Measurements from ENCODE around the gene NDUFB6. TPM values are rescaled to one million over a fixed set of nuclear protein-coding genes. Genes with fewer than 3 reads are reported as not detected.

The NDUFB6 gene
- total RNA-seq, 6 donors from 2014 or later = 3.1 to 46.9 (median 25.9) TPM

- ATAC-seq (ENCODE audit: low FRiP score in 2 of 2) (peak; percentile 92 to 96), DNase-seq (peak in 1 of 2 donors; percentile 87)
- WGBS, 2 donors = 1 to 2% methylated on average over 16 to 17 of the region's 17 CpGs
- H3K4me3 ChIP-seq = peak overlapping the region; percentile 47 to 94 (median 72)
- no peaks in the 10 kb centered on the region for H3K9me3 ChIP-seq
- peak overlapping the region; percentile 84 to 94 (median 91) for H3K27ac ChIP-seq
- TF ChIP-seq EP300 (IDR thresholded peaks at IDR 0.05) (no peak), CTCF (IDR thresholded peaks at IDR 0.05) (peak; percentile 35 to 71 (median 56))
- H3K4me1 ChIP-seq = peaks cover 14 to 22% (median 18%) of the 10 kb centered on the region in 4 donors
- no peaks in the 10 kb centered on the region for H3K27me3 ChIP-seq
- H3K36me3 ChIP-seq = peaks cover 0 to 24% (median 7%) of the 10 kb centered on the region in 4 donors
Measured at GRCh38 chr9:32571969-32572899, 725 bp downstream of the NDUFB6 start.

GRCh38 chr9:32570262-32570661 lies 2.7 kb downstream of the NDUFB6 start:
- Histone ChIP-seq H3K4me1 (peaks cover 14 to 22% (median 18%) of the 10 kb centered on the region in 4 donors), H3K27ac (no peak overlapping the region), H3K4me3 (no peak overlapping the region), H3K9me3 (no peaks in the 10 kb centered on the region), H3K27me3 (no peaks in the 10 kb centered on the region), H3K36me3 (peaks cover 8 to 42% (median 24%) of the 10 kb centered on the region in 4 donors)
- no peak for ATAC-seq (ENCODE audit: low FRiP score in 2 of 2)
- TF ChIP-seq EP300 (IDR thresholded peaks at IDR 0.05) = no peak
- no peak for TF ChIP-seq POLR2AphosphoS5 (IDR thresholded peaks at IDR 0.05)
- TF ChIP-seq CTCF (IDR thresholded peaks at IDR 0.05) = no peak
- no peak for TF ChIP-seq POLR2A (IDR thresholded peaks at IDR 0.05)
- DNase-seq = no peak
- 87 to 90% methylated on average over 4 of the region's 4 CpGs for WGBS, 2 donors

GRCh38 chr9:32566770-32567169 lies 6.2 kb downstream of the NDUFB6 start:
- TF ChIP-seq POLR2AphosphoS5 (IDR thresholded peaks at IDR 0.05) (no peak), POLR2A (IDR thresholded peaks at IDR 0.05) (no peak), EP300 (IDR thresholded peaks at IDR 0.05) (no peak), CTCF (IDR thresholded peaks at IDR 0.05) (no peak)
- ATAC-seq (ENCODE audit: low FRiP score in 2 of 2) (no peak), DNase-seq (peak in 1 of 2 donors; percentile 80)
- Histone ChIP-seq H3K27me3 (no peaks in the 10 kb centered on the region), H3K9me3 (no peaks in the 10 kb centered on the region), H3K4me1 (peaks cover 9 to 11% (median 10%) of the 10 kb centered on the region in 4 donors), H3K36me3 (peaks cover 8 to 52% (median 29%) of the 10 kb centered on the region in 4 donors), H3K4me3 (no peak overlapping the region), H3K27ac (no peak overlapping the region)
- WGBS, 2 donors = 94% methylated on average over 11 of the region's 26 CpGs; no CpG with 5 or more reads in 1 of the 2 donors

GRCh38 chr9:32565967-32566366 lies 7.0 kb downstream of the NDUFB6 start:
- ATAC-seq (ENCODE audit: low FRiP score in 2 of 2) (no peak), DNase-seq (no peak)
- H3K4me3 ChIP-seq = no peak overlapping the region
- H3K27ac ChIP-seq = no peak overlapping the region
- H3K9me3 ChIP-seq = no peaks in the 10 kb centered on the region
- H3K4me1 ChIP-seq = peaks cover under 1 to 3% (median 2%) of the 10 kb centered on the region in 4 donors
- no peaks in the 10 kb centered on the region for H3K27me3 ChIP-seq
- 81 to 90% methylated on average over 6 of the region's 6 CpGs for WGBS, 2 donors
- H3K36me3 ChIP-seq = peaks cover 8 to 52% (median 29%) of the 10 kb centered on the region in 4 donors
- TF ChIP-seq EP300 (IDR thresholded peaks at IDR 0.05) (no peak), POLR2A (IDR thresholded peaks at IDR 0.05) (no peak), POLR2AphosphoS5 (IDR thresholded peaks at IDR 0.05) (no peak), CTCF (IDR thresholded peaks at IDR 0.05) (no peak)
